Fibroblast of skin of back (primary cell): ENCODE measurements around the gene REXO1.
"Not testable (repeated sequence)": the region's sequence is repeated elsewhere in the genome, so short reads cannot be mapped to it uniquely, and the experiment has no call there.

ENCODE experiments used
- DNase-seq: peaks from one replicate; pipeline ENCODE4 v3.0.0-alpha.2; 2013

REXO1 gene

GRCh38 chr19:1875646-1876495 lies 27.6 kb upstream of the REXO1 start:
- DNase-seq, result peak; percentile 91

- not testable (repeated sequence) for DNase-seq
These were observed 27.0 kb upstream of the REXO1 start for GRCh38 chr19:1875265-1875645.

- no peak for DNase-seq
These were observed 26.4 kb upstream of the REXO1 start for GRCh38 chr19:1874554-1875185.

- no peak for DNase-seq
These were observed 25.5 kb upstream of the REXO1 start for GRCh38 chr19:1873524-1874473.

- no peak for DNase-seq
These were observed 24.7 kb upstream of the REXO1 start for GRCh38 chr19:1872807-1873523.

- DNase-seq, result no peak
These were observed 23.3 kb upstream of the REXO1 start for GRCh38 chr19:1871630-1872029.

- DNase-seq, result no peak
These were observed 22.9 kb upstream of the REXO1 start for GRCh38 chr19:1871140-1871597.

- DNase-seq, result no peak
These were observed 20.7 kb upstream of the REXO1 start for GRCh38 chr19:1868971-1869370.

GRCh38 chr19:1867349-1867724 lies 19.1 kb upstream of the REXO1 start:
- no peak for DNase-seq

GRCh38 chr19:1866693-1867348 lies 18.5 kb upstream of the REXO1 start:
- no peak for DNase-seq

- no peak for DNase-seq
These were observed 17.1 kb upstream of the REXO1 start for GRCh38 chr19:1865172-1866010.

- peak; percentile 62 for DNase-seq
These were observed 16.3 kb upstream of the REXO1 start for GRCh38 chr19:1864480-1865171.

- DNase-seq, result peak; percentile 94
These were observed 15.6 kb upstream of the REXO1 start for GRCh38 chr19:1863638-1864479.

GRCh38 chr19:1863328-1863637 lies 15.0 kb upstream of the REXO1 start, which contains the start of gene KLF16:
KLF16 (minus strand) TSS chr19:1863579; CDS start chr19:1863497, 82 bp downstream.
- no peak for DNase-seq

- DNase-seq, result peak; percentile 32
These were observed 14.4 kb upstream of the REXO1 start for GRCh38 chr19:1862424-1863327.

GRCh38 chr19:1862068-1862423 lies 13.8 kb upstream of the REXO1 start:
- no peak for DNase-seq

- DNase-seq, result no peak
These were observed 13.3 kb upstream of the REXO1 start for GRCh38 chr19:1861599-1862031.
